ENCODE data around the gene FHOD3. TPM values are rescaled to one million over a fixed set of nuclear protein-coding genes. Genes with fewer than 3 reads are reported as not detected.

The FHOD3 gene
- total and polyA plus RNA-seq, 2 of the 13 experiments (the other 11 are each of a cell fraction or from before 2014, with no cell fraction given) = 0.07 TPM; not detected in 1

DNA sequence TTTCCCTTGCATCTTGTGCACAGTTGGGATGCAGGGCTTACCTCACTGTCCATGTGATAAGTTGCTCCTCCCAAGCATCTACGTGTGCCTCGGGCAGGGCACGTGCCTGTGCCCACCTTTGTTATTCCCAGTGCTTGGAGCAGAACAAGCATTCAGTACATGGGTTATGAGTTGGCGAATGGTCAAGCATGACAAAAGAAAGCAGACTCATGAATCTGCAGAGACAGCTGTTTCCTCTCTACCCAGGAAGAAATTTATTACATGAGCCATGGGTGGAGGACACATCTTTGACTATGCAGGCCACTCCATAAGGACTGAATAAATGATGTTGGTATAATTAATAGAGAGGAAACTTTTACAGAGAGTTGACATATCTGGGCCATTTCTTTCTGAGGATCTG is 403.4 kb downstream of the FHOD3 start:
- Histone ChIP-seq H3K79me2 (ENCODE audit: insufficient read depth, low read length) (no peaks in the 10 kb centered on the region), H3K4me1 (ENCODE audit: insufficient read depth, low read length) (no peaks in the 10 kb centered on the region), H3K27me3 (ENCODE audit: control insufficient read depth in 1 of 2, insufficient read depth in 2 of 2, low read length in 2 of 2) (peaks cover 3 to 45% of the 10 kb centered on the region in 2 experiments; a peak in 3 of 5 replicates), H3K27ac (ENCODE audit: extremely low read length, insufficient read depth, low read length) (no peak overlapping the region), H3K36me3 (replicated peaks in 1 of 2; ENCODE audit: control insufficient read depth in 1 of 2, insufficient read depth in 2 of 2, low read length in 2 of 2) (no peaks in the 10 kb centered on the region), H2AFZ (ENCODE audit: low read length) (no peak overlapping the region), H4K20me1 (ENCODE audit: insufficient read depth, low read length) (no peaks in the 10 kb centered on the region), H3K4me3 (replicated peaks in 1 of 3; ENCODE audit: insufficient read depth in 1 of 3, low read depth in 2 of 3, low read length in 3 of 3) (no peak overlapping the region), H3K4me2 (ENCODE audit: low read depth, low read length) (no peak overlapping the region), H3K9ac (ENCODE audit: insufficient read depth, low read depth, low read length) (no peak overlapping the region), H3K9me3 (ENCODE audit: low read length) (no peaks in the 10 kb centered on the region)
- POLR2A ChIA-PET = no interaction called here
- TF ChIP-seq, protein P1, sequence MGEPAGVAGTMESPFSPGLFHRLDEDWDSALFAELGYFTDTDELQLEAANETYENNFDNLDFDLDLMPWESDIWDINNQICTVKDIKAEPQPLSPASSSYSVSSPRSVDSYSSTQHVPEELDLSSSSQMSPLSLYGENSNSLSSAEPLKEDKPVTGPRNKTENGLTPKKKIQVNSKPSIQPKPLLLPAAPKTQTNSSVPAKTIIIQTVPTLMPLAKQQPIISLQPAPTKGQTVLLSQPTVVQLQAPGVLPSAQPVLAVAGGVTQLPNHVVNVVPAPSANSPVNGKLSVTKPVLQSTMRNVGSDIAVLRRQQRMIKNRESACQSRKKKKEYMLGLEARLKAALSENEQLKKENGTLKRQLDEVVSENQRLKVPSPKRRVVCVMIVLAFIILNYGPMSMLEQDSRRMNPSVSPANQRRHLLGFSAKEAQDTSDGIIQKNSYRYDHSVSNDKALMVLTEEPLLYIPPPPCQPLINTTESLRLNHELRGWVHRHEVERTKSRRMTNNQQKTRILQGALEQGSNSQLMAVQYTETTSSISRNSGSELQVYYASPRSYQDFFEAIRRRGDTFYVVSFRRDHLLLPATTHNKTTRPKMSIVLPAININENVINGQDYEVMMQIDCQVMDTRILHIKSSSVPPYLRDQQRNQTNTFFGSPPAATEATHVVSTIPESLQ (CRISPR knock-in tag; conservative IDR thresholded peaks at IDR 0.05) = no peak
- TF ChIP-seq FOXC1 (CRISPR knock-in tag; IDR thresholded peaks at IDR 0.05; ENCODE audit: borderline replicate concordance) = no peak
- TF ChIP-seq ONECUT2 (CRISPR knock-in tag; IDR thresholded peaks at IDR 0.05) = no peak
- no peak for TF ChIP-seq ZNF577 (CRISPR knock-in tag; IDR thresholded peaks at IDR 0.05; ENCODE audit: borderline replicate concordance, low read depth)
- no peak for TF ChIP-seq POGZ (CRISPR knock-in tag; IDR thresholded peaks at IDR 0.05)
- TF ChIP-seq PITX1 (CRISPR knock-in tag; IDR thresholded peaks at IDR 0.05) = no peak
- TF ChIP-seq, protein P2, sequence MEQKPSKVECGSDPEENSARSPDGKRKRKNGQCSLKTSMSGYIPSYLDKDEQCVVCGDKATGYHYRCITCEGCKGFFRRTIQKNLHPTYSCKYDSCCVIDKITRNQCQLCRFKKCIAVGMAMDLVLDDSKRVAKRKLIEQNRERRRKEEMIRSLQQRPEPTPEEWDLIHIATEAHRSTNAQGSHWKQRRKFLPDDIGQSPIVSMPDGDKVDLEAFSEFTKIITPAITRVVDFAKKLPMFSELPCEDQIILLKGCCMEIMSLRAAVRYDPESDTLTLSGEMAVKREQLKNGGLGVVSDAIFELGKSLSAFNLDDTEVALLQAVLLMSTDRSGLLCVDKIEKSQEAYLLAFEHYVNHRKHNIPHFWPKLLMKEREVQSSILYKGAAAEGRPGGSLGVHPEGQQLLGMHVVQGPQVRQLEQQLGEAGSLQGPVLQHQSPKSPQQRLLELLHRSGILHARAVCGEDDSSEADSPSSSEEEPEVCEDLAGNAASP (CRISPR knock-in tag; IDR thresholded peaks at IDR 0.05; ENCODE audit: borderline replicate concordance) = no peak
- no peak for TF ChIP-seq KDM3A (CRISPR knock-in tag; IDR thresholded peaks at IDR 0.05; ENCODE audit: low read depth)
- TF ChIP-seq SRSF1 (optimal IDR thresholded peaks at IDR 0.05; ENCODE audit: low read depth, low read length) = no peak
- TF ChIP-seq ZNF431 (CRISPR knock-in tag; IDR thresholded peaks at IDR 0.05; ENCODE audit: borderline replicate concordance, low read depth) = no peak
- TF ChIP-seq PCBP2 (optimal IDR thresholded peaks at IDR 0.05; ENCODE audit: low read depth, low read length, poor library complexity, severe bottlenecking) = no peak
- TF ChIP-seq, protein P3, sequence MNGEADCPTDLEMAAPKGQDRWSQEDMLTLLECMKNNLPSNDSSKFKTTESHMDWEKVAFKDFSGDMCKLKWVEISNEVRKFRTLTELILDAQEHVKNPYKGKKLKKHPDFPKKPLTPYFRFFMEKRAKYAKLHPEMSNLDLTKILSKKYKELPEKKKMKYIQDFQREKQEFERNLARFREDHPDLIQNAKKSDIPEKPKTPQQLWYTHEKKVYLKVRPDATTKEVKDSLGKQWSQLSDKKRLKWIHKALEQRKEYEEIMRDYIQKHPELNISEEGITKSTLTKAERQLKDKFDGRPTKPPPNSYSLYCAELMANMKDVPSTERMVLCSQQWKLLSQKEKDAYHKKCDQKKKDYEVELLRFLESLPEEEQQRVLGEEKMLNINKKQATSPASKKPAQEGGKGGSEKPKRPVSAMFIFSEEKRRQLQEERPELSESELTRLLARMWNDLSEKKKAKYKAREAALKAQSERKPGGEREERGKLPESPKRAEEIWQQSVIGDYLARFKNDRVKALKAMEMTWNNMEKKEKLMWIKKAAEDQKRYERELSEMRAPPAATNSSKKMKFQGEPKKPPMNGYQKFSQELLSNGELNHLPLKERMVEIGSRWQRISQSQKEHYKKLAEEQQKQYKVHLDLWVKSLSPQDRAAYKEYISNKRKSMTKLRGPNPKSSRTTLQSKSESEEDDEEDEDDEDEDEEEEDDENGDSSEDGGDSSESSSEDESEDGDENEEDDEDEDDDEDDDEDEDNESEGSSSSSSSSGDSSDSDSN (CRISPR knock-in tag; IDR thresholded peaks at IDR 0.05) = no peak
- TF ChIP-seq REPIN1 (CRISPR knock-in tag; IDR thresholded peaks at IDR 0.05; ENCODE audit: borderline replicate concordance, low read depth) = no peak
- TF ChIP-seq MEIS1 (CRISPR knock-in tag; IDR thresholded peaks at IDR 0.05; ENCODE audit: borderline replicate concordance) = no peak
- no peak for TF ChIP-seq SOX6 (IDR thresholded peaks at IDR 0.05)
- no peak for TF ChIP-seq SOX6 (CRISPR knock-in tag; IDR thresholded peaks at IDR 0.05)
- in situ Hi-C loops (cut with HindIII; ENCODE audit: extremely low pct_ligation_motif_present, low pct_unique_long_range_greater_than_20kb) = no loop called here
- intact Hi-C loops (cut with micrococcal nuclease; ENCODE audit: unreplicated experiment) = no loop called here
- DNase-seq (ENCODE audit: low spot score) (no peak), ATAC-seq (no peak), FAIRE-seq (no peak)
- CTCF ChIA-PET (ENCODE audit: low intra/inter-chr PET ratio, low total read pairs) = no interaction called here
- no TSS peak for BruUV-seq (replicated peaks)
- WGBS (ENCODE audit: low lambda C conversion rate) = 5% methylated on average over 4 of the region's 4 CpGs

Data from HepG2 (cell line).